HFFc6 (cell line): ENCODE data around the gene TSFM. TPM values are rescaled to one million over a fixed set of nuclear protein-coding genes. Genes with fewer than 3 reads are reported as not detected.

Source experiments
- DNase-seq: peaks from one replicate; pipeline ENCODE4 v3.0.0-alpha.2; 2018
- H3K27ac Mint-ChIP-seq: 2 replicates; pipeline ENCODE4 v1.8.0; 2020; ENCODE audit warnings: mild to moderate bottlenecking, mixed read lengths
- H3K27me3 Mint-ChIP-seq: 2 replicates; pipeline ENCODE4 v1.8.0; 2021; ENCODE audit warnings: mild to moderate bottlenecking, moderate library complexity, mixed read lengths; ENCODE audit not compliant: insufficient read depth
- H3K36me3 Mint-ChIP-seq: 2 replicates; pipeline ENCODE4 v1.8.0; 2021; ENCODE audit warnings: low read depth, mixed read lengths
- H3K4me1 Mint-ChIP-seq: 2 replicates; pipeline ENCODE4 v1.8.0; 2020; ENCODE audit warnings: low read depth, mixed read lengths
- H3K4me3 Mint-ChIP-seq: 2 replicates; pipeline ENCODE4 v1.8.0; 2020; ENCODE audit warnings: mild to moderate bottlenecking, moderate library complexity, mixed read lengths
- H3K9me3 Mint-ChIP-seq: 2 replicates; pipeline ENCODE4 v1.8.0; 2020; ENCODE audit warnings: mild to moderate bottlenecking, mixed read lengths
- total RNA-seq, 6 experiments: library from RNA; stranded (reverse); fragmentation: NEBNext Ultra II Directional; extraction: Animal tissue kit (Norgen Biotek cat#: 25700); gene quantifications; 2 replicates in 1 of 6; 3 replicates in 5 of 6; pipeline ENCODE4 v1.2.3, GENCODE V29; 2021
- TF ChIP-seq, protein P1 (sequence below): fragments of 200-600 bp; sonication (generic); IDR thresholded peaks from 2 replicates; pipeline ENCODE4 v1.5.0; 2021; ENCODE audit warnings: antibody characterized with exemption, mild to moderate bottlenecking

The TSFM gene
- total RNA-seq, 6 experiments from 2014 or later = 28.6 to 36.8 (median 33.7) TPM

DNA sequence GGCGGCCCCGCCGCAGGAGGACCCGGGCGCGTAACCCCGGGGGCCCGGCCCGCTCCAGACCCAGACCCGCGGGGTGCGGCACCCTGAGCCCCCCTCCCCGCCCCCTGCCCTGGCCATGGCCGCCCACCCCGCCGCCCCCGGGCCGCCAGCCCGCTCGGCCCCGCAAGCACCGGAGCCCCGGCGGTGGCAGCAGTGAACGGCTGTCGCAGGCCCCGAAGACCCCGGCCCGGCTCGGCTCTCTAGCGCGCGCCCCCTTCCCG, 27.5 kb upstream of the TSFM start:
- no peak overlapping the region for H3K27ac Mint-ChIP-seq
- H3K4me1 Mint-ChIP-seq = peaks cover 36% of the 10 kb centered on the region
- TF ChIP-seq, protein P1, sequence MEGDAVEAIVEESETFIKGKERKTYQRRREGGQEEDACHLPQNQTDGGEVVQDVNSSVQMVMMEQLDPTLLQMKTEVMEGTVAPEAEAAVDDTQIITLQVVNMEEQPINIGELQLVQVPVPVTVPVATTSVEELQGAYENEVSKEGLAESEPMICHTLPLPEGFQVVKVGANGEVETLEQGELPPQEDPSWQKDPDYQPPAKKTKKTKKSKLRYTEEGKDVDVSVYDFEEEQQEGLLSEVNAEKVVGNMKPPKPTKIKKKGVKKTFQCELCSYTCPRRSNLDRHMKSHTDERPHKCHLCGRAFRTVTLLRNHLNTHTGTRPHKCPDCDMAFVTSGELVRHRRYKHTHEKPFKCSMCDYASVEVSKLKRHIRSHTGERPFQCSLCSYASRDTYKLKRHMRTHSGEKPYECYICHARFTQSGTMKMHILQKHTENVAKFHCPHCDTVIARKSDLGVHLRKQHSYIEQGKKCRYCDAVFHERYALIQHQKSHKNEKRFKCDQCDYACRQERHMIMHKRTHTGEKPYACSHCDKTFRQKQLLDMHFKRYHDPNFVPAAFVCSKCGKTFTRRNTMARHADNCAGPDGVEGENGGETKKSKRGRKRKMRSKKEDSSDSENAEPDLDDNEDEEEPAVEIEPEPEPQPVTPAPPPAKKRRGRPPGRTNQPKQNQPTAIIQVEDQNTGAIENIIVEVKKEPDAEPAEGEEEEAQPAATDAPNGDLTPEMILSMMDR = no peak
- H3K9me3 Mint-ChIP-seq = no peaks in the 10 kb centered on the region
- H3K27me3 Mint-ChIP-seq = peaks cover 34% of the 10 kb centered on the region
- no peak overlapping the region for H3K4me3 Mint-ChIP-seq
- DNase-seq = no peak
- H3K36me3 Mint-ChIP-seq = peaks cover 21% of the 10 kb centered on the region

DNA sequence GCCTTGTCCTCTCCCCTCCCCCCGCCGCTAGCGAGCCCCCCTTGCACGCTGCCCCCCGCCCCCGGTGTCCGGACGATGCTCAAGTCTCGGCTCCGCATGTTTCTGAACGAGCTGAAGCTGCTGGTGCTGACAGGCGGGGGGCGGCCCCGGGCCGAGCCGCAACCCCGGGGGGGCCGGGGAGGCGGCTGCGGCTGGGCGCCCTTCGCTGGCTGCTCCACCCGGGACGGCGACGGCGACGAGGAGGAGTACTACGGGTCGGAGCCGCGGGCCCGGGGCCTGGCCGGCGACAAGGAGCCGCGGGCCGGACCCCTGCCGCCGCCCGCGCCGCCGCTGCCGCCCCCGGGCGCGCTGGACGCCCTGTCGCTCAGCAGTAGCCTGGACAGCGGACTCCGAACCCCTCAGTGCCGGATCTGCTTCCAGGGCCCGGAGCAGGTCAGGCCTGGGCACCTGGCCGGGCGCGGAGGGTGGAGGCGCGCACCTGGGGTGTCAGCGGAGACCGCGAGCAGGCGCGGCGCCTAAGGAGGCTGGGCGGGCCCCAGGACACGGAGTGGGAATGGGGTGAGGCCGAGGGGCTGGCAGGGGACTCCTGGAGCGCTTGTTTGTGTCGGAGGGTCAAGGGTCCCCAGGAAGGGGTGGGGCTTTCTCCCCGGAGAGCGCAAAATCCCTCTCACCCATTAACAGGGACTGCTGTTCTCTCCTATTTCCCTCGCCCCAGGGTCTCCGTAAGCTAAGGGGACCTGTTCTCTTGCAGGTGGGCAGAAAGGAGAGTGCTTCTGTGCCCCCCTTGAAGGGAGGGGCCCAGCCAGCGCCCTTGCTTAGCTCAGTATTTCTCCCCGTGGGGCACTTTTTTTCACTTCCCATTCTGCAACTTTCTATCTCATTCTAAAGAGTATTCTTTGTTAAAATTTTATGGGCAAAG, 26.9 kb upstream of the TSFM start:
- peaks cover 30% of the 10 kb centered on the region for H3K4me1 Mint-ChIP-seq
- H3K27me3 Mint-ChIP-seq = peaks cover 34% of the 10 kb centered on the region
- DNase-seq = no peak
- no peak overlapping the region for H3K27ac Mint-ChIP-seq
- no peaks in the 10 kb centered on the region for H3K9me3 Mint-ChIP-seq
- peak overlapping the region; percentile 35 for H3K4me3 Mint-ChIP-seq
- peaks cover 15% of the 10 kb centered on the region for H3K36me3 Mint-ChIP-seq
- TF ChIP-seq, protein P1 = no peak

DNA sequence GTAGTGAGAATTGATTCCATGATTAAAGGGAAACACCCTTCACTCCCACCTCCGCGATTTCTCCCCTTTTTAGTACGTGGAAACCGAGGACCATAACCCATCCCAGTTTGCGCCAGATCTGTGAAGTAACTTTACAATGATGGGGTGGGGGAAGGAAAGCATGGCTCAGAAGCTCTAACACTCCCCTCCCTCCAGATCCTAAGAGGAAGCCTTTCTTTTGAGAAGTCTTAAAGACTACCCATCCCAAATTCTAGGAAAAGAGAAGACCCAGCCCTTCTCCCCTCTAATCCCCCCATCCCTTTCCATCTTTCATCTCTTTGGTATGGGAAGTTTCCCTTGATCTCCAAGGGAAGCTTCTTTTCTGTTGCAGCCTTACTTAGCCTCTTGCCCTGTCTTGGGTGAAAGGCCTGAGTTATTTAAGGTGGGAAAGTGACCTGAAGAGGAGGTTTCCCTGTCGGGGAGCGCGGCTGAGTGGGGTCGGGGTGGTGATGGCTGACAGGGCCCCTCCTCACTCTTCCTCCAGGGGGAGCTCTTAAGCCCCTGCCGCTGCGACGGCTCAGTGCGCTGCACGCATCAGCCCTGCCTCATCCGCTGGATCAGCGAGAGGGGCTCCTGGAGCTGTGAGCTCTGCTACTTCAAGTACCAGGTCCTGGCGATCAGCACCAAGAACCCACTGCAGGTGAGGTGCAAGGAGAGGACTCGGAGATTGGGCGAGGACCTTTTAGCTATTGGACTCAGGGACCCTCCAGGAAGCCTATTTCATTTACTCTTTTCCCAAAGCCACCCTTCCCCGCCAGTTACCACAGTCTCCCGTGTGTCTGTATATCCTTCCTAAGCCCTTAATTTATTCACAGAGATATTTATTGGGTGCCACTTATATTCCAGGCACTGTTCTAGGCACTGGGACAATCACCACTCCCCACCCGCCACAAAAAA, 25.9 kb upstream of the TSFM start:
- TF ChIP-seq, protein P1 = peak; percentile 68
- peak overlapping the region; percentile 35 for H3K4me3 Mint-ChIP-seq
- peaks cover 6% of the 10 kb centered on the region for H3K36me3 Mint-ChIP-seq
- no peaks in the 10 kb centered on the region for H3K9me3 Mint-ChIP-seq
- no peak for DNase-seq
- peaks cover 20% of the 10 kb centered on the region for H3K4me1 Mint-ChIP-seq
- peaks cover 34% of the 10 kb centered on the region for H3K27me3 Mint-ChIP-seq
- no peak overlapping the region for H3K27ac Mint-ChIP-seq

DNA sequence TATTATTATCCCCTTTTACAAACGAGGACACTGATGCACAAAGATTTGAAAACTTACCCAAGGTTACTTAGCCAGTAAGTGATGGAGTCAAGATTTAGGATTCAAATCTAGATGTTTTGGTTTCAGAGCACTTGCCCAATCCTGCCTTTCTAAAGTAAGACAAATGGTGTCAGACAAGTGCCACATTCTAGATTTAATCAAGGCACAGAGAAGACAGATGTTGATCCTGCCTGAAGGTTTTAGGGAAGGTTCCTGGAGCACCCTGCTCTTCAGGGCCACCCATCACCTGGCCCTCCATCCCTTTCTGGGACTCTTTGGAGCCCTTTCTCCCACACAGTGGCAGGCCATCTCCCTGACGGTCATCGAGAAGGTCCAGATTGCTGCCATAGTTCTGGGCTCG, 24.8 kb upstream of the TSFM start:
- Mint-ChIP-seq H3K4me3 (no peak overlapping the region), H3K27me3 (peaks cover 30% of the 10 kb centered on the region), H3K9me3 (no peaks in the 10 kb centered on the region), H3K36me3 (peaks cover 5% of the 10 kb centered on the region; the same call in 1 of the 2 replicates), H3K27ac (no peak overlapping the region), H3K4me1 (peaks cover 17% of the 10 kb centered on the region)
- TF ChIP-seq, protein P1 = no peak
- no peak for DNase-seq

DNA sequence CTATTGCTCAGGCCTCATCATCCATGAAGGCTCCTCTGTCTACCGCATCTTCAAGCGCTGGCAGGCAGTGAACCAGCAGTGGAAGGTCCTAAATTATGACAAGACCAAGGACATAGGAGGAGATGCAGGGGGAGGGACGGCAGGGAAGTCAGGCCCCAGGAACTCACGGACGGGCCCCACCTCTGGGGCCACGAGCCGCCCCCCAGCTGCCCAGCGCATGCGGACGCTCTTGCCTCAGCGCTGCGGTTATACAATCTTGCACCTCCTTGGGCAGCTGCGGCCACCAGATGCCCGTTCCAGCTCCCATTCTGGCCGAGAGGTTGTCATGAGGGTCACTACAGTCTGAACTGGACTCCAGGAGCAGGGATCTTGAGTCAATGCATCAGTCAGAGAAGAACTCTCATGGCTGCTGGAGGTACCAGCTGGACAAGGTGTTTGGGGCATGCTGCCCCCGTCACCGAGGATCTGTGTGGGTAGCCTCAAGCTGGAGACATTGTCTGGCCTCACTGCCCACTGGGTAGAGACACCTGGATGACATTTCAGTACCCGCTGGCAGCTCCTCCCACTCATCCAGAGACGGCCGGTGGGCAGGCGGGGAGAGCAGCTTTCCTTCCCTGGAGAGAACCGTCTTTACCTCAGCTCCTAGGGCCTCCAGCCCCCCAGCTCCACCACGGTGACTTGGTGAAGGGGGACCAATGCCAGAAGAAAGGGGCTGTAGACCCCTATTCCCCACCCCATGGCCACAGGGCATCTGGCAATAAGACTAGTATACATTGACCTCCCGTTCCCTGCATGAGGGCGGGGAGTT, 23.8 kb upstream of the TSFM start:
- TF ChIP-seq, protein P1 = no peak
- H3K4me1 Mint-ChIP-seq = peaks cover 9% of the 10 kb centered on the region
- H3K9me3 Mint-ChIP-seq = no peaks in the 10 kb centered on the region
- peaks cover 31% of the 10 kb centered on the region for H3K27me3 Mint-ChIP-seq
- no peak overlapping the region for H3K4me3 Mint-ChIP-seq
- H3K36me3 Mint-ChIP-seq = peaks cover 5% of the 10 kb centered on the region; the same call in 1 of the 2 replicates
- H3K27ac Mint-ChIP-seq = no peak overlapping the region
- DNase-seq = no peak
